Glomerular visceral epithelial cell (primary cell): ENCODE data around the gene LRRC56.

ENCODE experiments used
- DNase-seq: peaks from one replicate; pipeline ENCODE4 v3.0.0-alpha.2; 2016; ENCODE audit errors: extremely low spot score

LRRC56 gene

GRCh38 chr11:575313-575995, 38.1 kb downstream of the LRRC56 start:
- DNase-seq: no peak

DNA sequence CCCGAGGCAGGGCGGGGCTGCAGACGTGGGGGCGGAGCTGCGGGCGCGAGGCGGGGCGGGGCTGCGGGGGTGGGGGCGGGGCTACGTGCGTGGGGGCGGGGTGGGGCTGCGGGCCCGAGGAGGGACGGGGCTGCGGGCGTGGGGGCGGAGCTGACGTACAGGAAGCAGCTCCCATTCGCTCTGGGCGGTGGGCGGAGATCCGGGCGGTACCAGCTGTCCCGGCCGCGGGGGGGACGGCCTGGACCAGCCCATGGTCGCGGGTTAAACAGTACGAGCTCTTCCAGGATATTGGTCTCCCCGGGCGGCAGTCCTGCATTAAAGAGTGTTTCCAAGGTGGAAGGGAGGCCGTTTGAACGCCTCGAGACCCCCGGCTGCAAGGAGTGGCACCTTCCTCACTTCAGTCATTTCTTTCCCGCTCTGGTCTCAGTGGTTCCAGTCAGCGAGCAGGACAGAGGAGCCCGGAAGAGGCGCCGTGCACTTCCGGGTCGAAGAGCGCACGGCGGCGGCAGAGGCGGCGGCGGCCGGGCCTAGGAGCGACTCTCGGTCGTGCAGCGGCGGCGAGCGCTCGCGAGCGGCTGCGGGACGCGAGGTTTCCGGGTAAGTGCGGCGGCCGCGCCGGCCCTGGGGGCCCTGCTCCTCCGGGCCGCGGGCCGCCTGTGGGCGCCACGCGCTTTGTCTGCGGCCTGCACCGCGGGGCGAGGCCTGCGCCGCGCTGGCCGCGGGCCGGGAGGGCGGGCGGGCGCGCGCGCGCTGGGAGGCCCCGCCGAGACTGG, 38.9 kb downstream of the LRRC56 start, which contains the start of gene PHRF1:
TSS of gene PHRF1 (plus strand) at position 475 of the 773 bp plus-strand sequence. CDS start 5,043 bp downstream, outside the sequence.
- DNase-seq: peak; percentile 94

- DNase-seq: no peak
These were observed 39.7 kb downstream of the LRRC56 start for GRCh38 chr11:576811-577610.

GRCh38 chr11:577611-577894, 40.2 kb downstream of the LRRC56 start:
- no peak for DNase-seq

DNA sequence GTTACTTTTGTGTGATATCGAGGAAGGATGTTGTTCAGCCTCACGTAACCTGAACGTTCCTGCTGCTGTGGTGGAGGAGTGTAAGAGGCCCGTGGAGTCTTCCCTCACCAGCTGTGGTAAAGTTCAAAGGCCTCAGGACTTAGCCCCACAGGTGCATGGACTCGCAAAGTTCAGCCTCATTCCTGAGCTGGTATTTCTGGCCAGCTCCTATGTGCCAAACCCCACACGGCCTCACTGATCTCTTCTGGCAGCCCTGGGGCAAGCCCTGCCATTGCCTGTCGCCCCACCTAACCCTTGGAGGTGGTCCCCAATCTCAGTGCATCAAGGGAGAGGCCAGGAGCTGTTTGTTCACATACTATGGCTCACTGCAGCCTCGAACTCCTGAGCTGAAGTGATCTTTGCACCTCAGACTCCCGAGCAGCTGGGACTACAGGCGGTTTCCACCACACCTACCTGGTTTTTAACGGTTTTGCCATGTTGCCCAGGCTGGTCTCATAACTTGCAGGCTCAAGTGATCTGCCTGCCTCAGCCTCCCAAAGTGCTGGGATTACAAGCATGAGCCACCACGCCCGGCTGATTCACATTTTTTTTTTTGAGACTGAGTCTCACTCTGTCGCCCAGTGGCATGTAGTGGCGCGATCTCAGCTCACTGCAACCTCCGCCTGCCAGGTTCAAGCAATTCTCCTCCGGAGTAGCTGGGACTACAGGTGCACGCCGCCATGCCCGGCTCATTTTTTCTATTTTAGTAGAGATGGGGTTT, 41.1 kb downstream of the LRRC56 start:
- no peak for DNase-seq

- DNase-seq: no peak
These were observed 42.7 kb downstream of the LRRC56 start for GRCh38 chr11:579830-580601.

DNA sequence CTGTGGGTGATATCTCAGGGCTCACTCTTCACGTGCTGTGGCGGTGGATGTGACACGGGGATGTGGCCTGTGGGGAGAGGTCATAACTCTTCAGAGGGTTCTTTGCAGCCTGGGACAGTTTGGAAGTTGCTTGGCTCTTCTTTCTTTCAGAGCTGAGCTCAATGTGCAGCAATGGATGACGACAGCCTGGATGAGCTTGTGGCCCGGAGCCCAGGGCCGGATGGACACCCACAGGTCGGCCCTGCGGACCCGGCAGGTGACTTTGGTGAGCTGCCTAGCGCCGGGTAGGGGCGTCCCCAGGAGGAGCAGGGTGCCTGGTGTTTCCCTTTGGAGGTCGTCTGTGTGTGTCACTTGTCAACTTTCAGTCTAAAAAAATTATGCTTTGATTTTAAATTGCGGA, 44.0 kb downstream of the LRRC56 start:
- DNase-seq: no peak

DNA sequence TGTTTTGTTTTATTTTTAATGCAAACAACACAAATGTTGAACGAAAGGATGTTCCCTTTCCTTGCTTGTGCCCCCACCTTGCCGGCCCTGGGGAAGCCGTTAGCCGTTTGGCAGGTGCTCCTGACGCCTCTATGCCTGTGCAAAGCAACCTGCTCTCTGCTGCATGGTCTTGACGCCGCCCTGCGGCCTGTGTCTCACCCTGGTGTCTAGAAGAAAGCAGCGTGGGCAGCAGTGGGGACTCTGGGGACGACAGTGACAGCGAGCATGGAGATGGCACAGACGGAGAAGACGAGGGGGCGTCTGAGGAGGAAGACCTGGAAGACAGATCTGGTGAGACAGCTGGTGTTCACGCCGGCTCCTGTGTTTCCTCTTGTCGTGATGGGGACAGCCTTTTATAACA, 44.4 kb downstream of the LRRC56 start:
- no peak for DNase-seq

DNA sequence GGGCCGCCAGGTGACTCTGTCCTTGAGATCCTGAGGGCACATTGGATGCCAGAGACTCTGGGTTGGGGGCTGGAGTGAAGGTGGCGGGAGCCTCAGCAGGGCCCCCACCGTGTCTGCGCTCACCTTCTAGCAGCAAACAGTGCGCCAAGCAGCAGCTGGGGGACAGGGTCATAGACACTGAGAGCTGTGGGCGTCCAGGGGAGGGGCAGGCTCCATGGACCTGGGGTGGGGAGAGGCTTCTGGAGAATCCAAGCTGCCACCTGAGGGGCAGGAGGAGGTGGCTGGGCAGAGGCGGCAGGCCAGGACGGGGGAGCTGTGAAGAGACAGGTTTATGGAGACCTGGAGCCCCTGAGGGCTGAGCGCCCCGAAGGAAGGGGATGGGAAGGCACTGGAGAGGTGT, 47.0 kb downstream of the LRRC56 start:
- DNase-seq: no peak

GRCh38 chr11:586376-587316, 49.3 kb downstream of the LRRC56 start:
- no peak for DNase-seq

DNA sequence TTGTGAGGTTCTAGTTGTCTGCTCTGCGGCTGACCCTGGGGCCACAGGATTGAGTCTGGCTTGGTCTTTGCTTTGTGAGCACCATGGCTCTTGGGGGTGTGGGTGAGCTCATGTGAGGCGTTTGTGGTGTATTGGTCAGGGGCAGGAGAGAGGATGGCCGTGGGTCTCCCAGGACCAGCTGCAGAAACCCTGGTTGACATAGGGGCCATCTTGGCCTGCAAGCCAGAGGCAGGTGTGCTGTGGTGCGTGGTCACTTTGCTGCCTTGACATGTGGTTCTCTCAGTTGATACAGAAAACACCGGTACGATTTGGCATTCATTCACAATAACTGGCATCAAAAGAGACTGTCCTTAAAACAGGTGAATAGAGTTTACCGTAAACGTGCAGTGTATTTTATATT, 50.2 kb downstream of the LRRC56 start:
- peak; percentile 39 for DNase-seq

GRCh38 chr11:587978-588380, 50.7 kb downstream of the LRRC56 start:
- peak; percentile 87 for DNase-seq

DNA sequence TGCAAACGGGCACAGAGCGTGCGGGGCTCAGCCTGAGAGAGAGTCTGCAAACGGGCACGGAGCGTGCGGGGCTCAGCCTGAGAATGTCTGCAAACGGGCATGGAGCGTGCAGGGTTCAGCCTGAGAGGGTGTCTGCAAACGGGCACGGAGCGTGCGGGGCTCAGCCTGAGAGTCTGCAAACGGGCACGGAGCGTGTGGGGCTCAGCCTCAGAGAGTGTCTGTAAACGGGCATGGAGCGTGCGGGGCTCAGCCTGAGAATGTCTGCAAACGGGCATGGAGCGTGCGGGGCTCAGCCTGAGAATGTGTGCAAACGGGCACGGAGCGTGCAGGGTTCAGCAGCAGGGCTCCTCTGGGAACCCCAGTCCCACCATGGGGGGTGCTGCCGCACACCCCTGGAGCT, 52.5 kb downstream of the LRRC56 start:
- DNase-seq: no peak

DNA sequence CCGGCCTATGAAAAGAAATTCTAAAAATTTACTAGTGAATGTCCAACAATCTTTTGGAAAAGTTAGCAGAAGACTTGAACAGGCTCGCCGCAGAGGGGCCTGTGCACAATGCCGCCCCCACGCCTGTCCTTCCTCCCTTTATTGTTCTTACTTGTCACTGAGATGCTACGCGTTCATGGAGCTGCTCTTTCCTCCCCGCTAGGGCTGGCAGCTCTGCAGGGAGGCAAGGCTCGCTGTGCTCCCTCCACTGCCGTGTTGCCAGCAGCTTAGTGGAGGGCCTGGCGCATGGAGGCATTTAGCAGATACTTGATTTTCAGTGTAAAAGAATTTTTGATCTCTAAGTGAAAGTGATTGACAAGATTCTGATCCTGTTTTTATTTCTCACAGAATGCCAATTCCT, 53.7 kb downstream of the LRRC56 start:
- no peak for DNase-seq

GRCh38 chr11:592501-592900, 55.2 kb downstream of the LRRC56 start:
- no peak for DNase-seq

- no peak for DNase-seq
These were observed 55.6 kb downstream of the LRRC56 start for GRCh38 chr11:592918-593317.

DNA sequence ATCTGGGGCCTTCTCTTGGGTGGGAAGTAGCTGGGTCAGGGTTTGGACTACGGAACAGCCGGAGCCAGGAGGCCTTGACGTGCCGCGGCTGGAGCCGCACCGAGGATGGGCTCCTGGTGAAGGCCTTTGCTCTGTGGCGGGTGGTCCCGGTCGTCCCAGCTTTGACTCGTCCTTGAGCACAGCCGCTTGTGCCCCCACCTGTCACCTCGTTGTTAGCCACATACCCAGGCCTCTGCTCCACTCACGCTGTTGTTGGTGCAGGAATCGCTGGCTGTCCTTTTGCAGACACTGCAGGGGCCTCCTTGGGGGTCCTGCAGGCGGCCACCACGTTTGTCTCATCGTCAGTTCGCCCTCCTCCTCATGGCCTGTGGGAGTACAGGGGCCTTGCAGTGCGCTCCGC, 56.0 kb downstream of the LRRC56 start:
- no peak for DNase-seq

- no peak for DNase-seq
These were observed 58.1 kb downstream of the LRRC56 start for GRCh38 chr11:595400-595799.

DNA sequence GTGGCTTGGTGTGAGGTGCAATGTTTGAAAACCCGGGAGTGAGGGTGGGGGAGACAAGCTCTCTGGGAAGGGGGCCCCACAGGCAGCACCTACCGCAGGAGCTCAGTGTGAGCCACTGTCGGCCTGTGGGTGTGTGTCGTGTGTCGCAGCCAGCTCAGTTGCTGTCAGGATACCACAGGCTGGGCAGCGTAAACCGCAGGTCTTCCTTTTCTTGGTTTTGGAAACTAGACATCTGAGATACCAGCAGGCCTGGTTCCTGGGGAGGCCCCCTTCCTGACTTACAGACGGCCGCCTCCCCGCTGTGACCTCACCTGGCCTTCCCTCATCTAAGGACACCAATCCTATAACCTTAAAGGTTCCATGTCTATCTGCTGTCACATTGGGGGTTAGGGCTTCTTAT, 59.0 kb downstream of the LRRC56 start:
- DNase-seq: no peak

DNA sequence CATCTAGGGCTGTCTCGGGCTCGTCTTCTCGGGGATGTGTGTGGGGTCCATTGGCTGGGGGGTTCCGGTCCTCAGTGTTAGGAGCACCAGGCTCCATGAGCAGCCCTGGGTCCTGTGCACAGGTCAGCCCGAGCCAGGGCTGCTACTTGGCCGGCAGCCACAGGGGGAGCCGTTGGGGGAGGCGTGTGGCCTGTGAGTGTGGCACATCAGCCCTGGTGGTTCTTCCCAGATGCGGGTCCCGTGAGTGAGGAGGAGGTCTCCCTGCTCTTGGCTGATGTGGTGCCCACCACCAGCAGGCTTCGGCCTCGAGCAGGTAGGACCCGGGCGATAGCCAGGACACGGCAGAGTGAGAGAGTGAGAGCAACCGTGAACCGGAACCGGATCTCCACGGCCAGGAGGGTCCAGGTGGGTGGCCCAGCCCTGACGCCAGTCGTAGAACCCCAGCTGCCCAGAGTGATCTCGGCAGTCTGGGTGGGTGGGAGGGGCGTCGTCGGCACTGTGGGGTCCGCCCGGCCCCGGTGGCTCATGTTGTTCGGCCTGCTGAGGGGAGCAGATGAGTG, 59.9 kb downstream of the LRRC56 start:
- DNase-seq: no peak
